Stimulated activated CD4-positive, alpha-beta T cell treated with anti-CD3 and anti-CD28 coated beads, Interleukin-4, amount 100 ng/mL, for 4 hours (primary cell): ENCODE data around the gene ATAT1.

Experiments used
- DNase-seq, 2 experiments: peaks; one replicate each; pipeline ENCODE4 v3.0.0-alpha.2; 2020

ATAT1 gene

DNA sequence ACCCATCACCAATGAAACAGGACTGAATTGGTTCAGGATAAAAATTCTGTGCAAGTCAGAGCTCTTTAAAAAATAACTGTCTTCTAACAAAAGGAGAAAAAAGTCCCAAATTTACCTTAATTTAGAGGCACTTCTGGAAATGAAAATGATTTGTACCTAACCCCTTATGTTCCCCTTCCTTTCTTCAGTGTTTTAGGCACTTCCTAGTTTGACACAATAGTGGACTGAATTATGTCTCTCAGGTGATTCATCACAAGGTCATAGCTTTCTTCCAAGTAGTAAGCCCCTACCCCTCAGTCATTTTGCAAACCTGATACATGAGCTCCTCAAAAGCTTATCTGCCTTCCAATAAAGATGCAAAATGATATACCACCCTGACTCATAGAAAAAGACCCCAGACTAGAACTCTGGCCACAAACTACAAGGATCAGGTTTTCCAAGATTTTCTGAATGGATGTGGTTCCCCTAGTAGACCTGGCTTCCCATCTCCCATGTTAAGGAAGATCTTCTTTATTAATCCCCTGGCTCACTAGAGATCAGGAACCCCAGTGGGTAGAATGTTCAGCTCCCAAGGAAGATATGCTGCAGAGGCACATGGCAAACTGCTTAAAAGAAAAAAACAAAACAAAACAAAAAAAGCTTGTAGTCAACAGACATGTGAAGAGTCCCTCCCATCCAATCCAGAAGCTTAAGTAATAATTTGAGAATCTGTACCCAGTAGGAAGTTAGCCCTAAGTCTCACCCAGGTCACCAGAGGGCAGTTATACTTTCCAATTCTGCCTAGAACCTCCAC is 13.2 kb upstream of the ATAT1 start:
- no peak for DNase-seq

DNA sequence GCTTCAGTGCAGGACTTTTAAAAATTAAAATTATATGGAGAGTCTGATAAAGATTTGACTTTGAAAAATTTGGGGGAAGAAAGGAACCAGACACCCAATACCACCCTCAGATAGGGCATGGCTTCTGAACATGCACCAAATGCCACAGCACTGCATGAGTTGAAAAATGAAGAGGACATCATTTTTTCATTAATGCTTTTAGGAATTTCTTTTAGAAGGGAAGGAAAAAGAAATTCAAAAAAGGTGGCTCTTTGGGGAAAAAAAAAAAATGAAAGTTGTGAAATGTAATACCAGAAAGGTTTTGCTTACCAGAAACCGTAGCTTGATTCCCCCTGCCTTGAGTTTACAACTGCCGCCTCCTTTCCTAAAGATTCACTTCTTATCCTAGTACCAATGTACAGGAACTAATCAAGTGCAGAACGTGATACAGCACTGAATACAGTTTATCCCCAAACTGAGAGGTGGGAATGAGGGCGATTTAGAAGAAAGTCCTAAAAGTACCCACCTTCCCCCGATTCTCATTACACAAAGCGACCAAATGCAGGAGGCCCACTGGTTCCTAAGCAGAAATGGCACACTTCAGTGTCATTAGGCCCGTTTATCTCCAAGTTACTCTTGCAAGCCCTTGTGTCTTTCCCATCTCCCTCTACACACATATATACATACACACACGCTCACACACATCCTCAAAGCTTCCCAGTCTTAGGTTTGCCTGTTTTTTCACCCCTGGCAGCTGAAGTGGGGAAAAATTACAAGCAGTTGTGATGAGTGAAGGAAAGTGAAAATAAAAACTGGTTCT is 12.4 kb upstream of the ATAT1 start:
- DNase-seq = no peak

DNA sequence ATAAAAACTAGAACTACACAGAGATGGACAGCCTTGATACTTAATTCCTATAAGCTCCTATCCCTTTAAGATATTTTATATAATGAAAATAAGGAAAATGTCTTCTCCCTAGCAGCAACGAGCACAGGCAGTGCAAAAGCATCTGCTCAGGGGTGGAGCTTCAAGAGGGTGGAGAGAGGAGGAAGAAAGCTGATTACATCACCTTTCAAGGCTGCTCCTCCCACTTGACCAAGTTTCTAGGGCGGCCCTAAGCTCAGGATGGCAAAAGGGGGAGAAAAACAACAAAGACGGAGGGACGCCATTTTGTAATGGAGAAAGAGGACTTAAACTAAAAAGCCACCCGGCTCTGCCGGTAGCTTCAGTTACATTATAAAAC is 11.8 kb upstream of the ATAT1 start:
- peak; percentile 62 to 88 for DNase-seq

DNA sequence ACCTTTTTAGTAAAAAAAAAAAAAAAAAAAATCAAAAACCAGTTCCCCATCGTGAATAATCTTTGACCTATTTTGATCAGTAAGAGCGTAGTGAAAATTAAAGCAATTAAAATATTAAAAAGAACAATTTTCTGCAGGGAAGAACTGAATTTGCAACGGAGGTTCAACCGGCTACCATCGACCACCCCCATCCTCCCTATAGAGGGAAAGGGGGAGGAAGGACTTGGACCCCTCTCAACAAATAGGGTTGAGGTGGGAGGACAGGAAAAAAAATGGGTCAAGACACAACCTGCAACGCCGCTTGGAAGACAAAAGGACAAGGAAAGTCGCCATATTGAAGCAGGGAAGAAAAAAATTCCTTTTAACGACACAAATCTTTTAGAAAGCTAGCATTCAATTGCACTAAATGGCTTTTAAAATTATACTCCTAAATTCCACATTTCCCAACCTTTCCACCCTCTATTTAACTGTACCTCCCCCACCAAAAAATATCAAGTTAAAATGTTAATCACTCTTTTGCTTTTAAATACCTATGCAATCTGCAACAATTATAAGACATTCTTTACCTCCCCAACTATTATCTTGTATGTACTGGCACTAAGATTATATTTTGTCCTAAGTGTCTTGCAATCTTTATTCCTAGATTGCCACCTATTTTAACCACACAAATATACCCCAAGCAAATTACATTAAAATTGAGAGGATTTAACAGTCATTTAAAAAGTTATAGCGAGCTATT is 11.3 kb upstream of the ATAT1 start:
- peak in 1 of 2 experiments; percentile 19 for DNase-seq

DNA sequence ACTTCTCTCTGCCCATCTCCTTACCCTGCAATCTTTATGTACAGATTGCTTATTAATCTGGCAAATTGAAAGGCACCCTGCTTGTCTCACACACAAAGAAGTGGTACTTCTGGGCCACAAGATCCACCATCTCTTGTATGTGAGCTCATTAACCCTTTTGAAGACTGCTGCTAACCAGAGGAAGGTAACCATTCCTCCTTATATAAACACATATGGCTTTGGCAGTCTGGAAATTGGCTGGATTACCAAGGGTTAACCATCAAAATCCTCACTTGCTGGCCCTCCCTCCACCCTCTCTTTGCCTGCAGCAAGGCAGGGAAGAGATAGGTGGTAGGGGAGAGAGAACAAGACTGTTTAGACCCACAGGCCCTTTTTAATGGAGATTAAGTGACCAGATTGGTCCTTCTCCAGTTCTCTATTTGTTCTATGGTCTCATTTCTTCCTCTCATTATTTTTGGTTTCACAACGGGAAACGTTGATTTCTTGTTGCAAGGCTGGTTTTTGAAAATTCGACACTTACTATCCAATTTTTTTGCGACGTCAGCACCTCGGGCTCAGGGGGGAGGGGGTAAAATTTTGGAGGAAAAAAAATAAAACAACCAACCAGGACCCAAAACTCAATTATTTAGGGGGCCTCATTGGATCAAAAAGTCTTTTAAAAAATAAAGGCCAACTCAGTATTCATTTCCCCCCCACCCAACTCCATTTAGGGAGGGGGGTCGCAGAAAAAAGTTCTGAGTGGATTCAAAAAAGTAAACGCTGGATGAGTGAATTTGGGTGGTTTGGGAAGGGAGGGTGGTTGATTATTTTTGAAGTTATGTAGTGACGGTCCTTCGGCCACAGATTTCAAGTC is 10.5 kb upstream of the ATAT1 start:
- peak in 1 of 2 experiments; percentile 18 for DNase-seq

DNA sequence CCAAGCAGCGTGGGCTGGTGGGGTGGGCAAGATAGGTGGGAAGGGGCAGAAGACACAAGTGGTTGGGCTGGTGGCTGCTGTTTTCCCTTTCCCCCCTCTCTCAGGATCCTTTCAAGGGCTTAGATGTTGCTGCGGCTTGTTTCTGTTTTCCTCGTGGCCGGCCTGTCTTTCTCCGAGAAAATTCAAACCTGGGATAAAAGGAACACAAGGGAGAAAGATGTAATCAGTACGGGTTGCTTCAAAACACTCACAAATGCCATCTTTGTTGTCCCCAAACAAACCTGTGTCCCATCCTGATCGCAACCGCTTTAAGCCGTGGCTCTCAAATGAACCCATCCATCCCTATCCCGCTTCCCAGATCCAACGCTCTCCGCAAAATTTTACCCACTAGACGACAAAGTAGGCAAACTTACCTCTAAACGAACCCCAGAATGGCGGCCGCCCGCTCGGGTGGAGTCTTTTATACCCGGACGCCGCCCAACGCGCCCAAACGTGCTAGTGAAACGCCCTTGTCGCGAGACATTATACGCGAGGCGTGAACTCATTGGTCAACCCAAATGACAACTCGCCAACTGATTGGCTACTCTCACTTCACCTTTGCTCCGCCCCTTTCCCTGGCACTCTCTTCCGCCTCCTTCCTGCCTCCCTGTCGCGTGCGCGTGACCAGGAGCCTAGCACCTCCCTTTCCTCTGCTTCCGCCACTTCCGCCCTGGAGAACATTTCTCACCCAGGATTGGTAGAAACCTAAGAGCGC is 9.7 kb upstream of the ATAT1 start, which contains the start of gene PPP1R10:
PPP1R10 (minus strand) TSS at position 433 of the 754 bp plus-strand sequence. CDS start 7,299 bp downstream, outside the sequence.
- peak; percentile 92 to 99 for DNase-seq

DNA sequence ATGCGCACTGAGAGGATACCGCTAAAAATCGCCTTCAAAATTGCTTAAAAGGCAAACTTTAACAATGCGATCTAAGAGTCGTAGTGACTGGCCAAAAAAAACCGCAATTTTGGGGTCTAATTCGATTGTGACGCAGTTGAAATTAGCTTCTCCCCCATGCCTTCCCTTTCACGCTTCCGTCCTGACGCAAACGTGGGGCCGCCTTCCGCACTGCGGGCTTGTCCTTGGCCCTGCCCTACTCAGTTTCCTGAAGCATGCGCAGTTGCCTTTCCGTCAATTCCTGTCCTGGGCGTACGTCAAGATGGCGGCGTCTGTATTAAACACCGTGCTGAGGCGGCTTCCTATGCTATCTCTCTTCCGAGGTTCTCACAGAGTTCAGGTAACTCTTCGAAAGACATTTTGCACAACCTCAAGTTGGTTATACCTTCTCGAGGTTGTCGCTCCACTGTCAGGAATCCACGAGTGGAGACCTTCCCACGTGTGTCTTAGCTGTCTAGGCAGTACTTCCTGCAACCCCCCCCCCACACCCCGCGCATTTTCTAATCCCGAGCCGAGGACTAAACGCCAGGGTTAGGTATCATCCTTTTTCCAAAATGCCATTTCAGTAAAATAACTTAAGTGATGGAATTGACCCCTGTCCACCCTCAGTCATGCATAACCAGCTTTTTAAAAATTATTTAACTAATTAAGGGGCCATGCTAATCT is 9.0 kb upstream of the ATAT1 start, which contains the start of gene MRPS18B:
MRPS18B (plus strand) TSS at position 276 of the 705 bp plus-strand sequence; CDS start at position 302, 26 bp downstream.
- DNase-seq = peak; percentile 91 to 99

DNA sequence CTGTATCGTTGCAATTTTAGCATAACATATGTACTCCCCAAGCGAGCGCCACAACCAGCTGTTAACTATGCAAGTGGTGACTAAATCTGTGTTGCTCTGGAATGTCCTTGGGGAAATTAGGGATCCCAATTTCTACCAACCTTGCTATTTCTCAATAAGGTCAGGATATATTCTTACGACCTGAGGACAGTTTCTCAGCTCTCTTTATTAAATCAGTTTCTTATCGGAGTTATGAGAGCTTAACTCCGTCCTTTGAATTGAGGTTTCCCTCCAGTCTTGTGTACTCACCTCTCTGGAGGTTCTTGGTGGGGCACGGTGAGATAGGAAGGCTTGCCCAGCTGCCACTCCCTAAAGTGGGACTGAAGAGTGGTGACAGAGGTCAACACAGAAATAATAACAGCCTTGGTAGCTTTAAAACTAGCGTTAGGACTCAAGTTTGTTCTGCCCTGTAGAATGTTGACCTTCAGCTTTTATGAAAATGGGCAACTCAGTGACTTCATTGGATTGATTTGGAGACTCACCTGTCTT is 8.3 kb upstream of the ATAT1 start:
- DNase-seq = no peak

DNA sequence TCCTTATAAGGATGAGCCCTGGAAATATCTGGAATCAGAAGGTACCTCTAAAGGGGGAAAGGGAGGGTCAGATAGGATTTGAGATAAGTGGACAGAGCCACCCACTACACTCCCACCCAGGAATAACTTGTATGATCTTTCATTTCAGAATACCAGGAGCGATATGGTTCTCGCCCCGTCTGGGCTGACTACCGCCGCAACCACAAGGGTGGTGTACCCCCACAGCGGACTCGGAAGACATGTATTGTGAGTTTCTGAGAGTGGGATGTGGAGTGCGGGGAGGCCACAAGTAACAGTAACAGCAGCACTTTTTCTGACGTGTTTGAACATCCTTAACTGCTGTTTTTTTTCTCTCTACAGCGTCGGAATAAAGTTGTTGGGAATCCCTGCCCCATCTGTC is 7.1 kb upstream of the ATAT1 start:
- no peak for DNase-seq

DNA sequence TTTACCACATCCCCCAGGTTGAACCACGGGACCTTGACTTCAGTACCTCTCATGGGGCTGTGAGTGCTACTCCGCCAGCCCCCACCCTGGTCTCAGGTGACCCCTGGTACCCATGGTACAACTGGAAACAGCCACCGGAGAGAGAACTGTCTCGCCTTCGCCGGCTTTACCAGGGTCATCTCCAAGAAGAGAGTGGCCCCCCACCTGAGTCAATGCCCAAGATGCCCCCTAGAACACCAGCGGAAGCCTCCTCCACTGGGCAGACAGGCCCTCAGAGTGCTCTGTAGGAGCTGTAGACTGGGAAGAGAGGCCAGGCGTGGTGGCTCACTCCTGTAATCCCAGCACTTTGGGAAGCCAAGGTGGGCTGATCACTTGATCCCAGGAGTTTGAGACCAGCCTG is 1.2 kb upstream of the ATAT1 start:
- no peak for DNase-seq

DNA sequence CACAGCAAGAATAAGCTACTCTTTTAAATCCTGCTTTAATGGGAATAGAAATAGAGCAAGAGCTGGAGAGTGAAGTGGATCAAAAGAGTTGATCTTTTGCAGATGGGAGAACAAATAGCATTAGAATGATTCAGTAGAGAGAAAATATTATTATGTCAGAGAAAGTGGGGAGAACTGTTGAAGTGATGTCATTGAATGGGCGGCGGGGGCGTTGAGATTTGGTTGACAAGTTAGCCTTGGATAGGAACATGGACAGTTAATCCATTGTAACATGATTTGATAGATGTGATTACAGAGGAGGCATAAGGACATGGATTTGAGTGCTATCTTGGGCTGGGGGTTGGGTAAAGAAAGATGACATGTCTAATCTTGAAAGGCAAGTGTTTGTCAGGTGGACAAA is 9.2 kb downstream of the ATAT1 start:
- DNase-seq = no peak

DNA sequence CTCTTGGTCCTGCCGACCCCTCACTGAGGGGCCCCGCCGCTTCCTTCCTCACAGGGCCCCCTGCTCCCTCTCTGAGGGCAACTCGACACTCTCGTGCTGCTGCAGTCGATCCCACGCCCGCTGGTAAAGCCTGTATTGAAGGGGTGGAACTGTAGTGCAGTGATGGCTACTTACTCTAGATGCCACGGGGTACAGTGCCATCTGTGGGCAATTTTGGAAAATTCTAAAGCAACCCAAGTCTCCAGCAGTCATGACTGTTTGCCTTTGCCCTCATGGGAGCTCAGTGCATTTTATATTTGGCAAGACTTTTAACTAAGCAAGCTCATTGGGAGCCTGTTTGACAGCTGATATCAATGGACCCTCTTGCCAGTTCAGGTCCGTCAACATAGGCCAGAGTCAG is 13.8 kb downstream of the ATAT1 start:
- DNase-seq = no peak

DNA sequence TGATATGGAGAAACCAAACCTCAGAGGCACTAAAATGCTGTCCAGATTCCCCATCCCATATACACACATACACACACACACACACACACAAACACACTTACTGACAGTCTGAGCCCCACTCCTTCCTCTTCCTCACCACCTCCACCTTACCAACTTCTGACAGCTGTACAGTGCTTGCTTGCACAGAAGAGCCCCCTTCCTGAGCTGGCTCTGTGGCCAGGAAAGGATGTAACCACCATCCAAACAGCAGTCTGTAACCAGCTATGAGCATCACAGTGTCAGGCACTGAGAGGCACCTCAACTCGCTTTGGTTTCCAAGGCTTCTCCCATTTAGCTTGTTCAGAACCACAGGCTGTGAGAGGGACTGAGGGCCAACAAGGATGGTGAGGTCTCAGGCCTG is 14.4 kb downstream of the ATAT1 start:
- DNase-seq = no peak

DNA sequence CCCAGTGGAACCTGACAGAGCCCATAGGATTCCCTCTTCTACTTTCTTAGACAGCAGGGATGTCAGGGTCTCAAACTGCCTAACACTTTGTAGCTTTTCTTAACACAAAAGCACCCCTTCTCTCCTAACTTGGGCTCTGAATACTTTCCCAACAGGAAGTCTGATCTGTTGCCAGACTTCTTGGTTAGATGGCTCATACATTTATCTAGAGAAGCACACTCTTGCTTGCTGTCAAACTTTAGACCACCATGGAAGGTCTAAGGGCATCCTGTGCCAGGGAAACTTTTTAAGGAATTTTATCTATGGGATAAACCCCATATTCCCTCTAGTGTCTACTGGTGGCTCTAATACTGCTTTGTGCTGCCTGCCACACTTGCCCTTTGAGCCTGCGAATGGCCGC is 17.0 kb downstream of the ATAT1 start:
- no peak for DNase-seq

DNA sequence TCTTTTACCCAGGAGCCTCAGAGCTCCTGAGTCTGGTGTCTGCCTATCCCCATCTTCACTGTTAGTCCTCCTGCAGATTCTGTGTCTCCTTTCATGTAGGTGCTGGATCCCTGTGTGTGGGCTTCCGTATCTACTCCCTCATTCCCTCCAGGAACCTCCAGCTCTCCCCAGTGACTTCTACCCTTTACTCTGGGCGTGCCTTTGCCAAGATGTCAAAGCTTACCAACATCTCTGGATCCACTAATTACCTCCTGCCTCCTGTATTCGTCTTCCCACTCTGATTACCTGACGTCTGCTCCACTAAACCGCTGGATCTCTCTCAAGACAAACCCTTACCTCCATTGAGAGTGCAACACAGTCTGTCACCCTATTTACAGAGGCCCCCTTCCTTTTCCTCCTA is 18.1 kb downstream of the ATAT1 start:
- no peak for DNase-seq

DNA sequence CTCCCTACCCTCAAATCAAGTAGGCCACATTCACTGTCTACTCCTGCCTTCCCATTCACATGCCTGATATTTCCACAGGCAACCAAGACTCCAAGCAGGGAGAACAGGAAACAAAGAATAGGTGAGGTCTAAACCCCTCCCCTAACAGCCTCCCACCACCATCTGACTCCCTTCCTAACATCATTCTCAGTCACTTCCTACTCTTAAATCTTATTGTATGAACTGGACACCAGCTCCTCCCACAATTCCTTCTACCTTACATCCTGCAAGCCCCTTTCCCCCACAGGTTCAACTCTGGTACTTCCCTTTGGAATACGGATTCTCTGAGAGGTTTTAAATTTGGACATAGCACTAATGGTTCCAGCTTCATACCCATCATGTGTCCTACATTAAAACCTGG is 19.3 kb downstream of the ATAT1 start:
- no peak for DNase-seq

DNA sequence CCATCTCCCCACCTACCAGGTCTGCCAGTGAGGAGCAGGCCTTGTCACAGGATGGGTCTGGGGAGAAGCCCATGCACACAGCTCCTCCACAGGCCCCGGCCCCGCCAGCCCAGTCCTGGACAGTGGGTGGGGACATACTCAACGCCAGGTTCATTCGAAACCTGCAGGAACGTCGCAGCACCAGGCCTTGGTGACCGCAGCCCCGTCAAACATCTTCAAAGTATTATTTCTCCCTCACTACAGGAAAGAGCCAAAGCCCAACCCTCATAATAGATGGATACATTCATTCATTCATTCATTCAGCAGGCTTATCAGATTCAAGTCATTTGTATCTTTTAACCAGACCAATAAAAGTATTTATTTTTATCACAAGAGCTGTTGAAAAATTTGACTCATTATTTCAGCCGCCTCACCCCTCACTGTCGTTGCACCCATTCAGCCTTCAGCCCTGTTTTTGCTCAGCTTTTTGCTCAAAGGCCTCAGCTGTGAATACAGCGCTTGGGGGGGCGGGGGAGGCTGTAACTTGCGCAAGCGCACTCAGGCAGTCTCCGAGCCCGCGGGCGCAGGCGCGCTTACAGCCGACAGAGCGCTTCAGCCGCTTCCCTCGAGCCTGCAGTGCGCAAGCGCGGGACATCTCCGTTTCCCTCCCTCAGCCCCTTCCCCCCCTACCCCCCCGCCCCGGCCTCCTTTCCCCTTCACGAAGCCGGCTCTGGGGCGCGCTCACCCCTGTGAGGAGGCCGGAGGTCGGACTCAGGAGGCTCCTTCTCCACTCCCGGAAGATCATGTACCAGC is 20.0 kb downstream of the ATAT1 start, which contains the start of gene C6orf136:
C6orf136 (plus strand) TSS at position 684 of the 792 bp plus-strand sequence; CDS start at position 783, 99 bp downstream.
- DNase-seq = peak; percentile 90 to 95

DNA sequence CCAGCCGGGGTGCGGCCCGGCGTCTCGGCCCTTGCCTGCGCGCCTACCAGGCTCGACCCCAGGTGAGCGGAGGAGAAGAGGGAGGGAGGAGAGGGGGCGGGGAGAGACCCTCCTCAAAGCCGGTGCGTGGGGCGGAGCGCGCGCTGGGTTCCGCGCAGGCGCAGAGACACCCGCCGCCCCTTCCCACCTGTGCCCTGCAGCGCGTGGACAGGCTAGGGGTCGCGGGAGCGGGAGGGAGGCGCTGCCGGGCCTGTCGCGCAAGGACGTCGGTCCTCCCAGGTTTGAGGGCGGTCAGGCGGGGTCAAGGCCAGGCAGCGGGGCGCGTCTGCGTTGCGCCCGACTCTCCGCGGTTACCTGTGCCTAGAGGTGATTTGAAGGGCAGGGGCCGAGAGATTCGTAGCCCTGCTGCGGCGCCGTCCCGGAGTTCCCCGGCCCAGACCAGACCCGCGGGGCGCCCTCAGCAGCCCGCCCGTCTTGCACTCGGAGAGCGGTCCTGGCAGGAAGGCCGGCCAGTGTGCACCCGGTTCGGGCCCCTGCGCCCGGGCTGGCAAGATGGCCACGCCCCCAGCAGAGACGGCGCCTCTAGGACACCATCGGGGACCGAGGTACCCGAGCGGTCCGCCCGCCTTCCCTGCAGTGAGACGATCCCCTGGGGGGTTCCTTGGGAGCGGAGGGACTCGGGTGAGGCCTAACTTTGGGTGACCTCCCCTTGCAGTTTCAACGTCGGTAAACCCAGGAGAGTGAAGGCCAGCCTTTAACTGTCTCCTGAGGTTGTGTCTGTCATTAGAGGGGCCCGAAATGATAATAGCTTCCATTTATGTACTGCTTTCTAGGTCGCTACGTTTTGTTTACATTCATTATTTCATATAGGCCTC is 20.8 kb downstream of the ATAT1 start:
- DNase-seq = peak; percentile 59 to 76

DNA sequence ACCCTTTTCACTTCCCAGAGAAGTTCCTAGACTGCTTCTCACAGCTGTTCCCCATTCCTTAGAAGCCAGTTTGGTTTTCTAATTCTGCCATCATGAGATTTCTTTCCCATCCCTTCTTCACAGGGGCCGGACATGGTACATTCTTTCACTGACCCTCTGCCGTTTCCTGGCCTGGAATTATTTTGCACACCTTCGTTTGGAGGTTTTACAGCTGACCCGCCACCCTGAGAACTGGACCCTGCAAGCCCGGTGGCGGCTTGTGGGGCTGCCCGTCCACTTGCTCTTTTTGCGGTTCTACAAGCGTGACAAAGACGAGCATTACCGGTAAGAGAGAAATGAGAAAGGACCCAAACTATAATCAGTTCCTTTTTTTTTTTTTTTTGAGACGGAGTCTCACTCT is 24.5 kb downstream of the ATAT1 start:
- DNase-seq = no peak
